Stimulated activated naive CD4-positive, alpha-beta T cell (primary cell): Measurements from ENCODE around the gene MYO16.
"Not testable (repeated sequence)": the region's sequence is repeated elsewhere in the genome, so short reads cannot be mapped to it uniquely, and the experiment has no call there.

Source experiments
- DNase-seq, 6 experiments: peaks; one replicate each; lab custom pipeline; 2025; lab: John Stamatoyannopoulos, UW

Gene MYO16

DNA sequence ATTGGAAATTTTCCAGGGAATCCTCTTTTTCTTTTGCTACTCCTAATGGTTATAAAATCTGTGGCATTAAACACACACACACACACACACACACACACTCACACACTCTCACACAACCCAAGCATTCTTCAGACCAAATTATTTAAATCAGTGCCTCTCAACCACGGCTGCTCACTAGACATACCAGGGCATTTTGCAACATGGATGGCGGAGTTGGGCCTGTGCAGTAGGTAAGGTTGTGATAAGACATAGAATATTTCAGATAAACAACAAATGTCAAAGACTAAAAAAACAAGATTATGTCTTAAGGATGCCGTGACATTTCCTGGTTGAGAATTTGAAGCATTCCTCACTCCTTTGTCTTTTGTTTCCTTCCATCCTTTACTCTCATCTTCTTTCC lies 443.1 kb downstream of the MYO16 start:
- no peak for DNase-seq

DNA sequence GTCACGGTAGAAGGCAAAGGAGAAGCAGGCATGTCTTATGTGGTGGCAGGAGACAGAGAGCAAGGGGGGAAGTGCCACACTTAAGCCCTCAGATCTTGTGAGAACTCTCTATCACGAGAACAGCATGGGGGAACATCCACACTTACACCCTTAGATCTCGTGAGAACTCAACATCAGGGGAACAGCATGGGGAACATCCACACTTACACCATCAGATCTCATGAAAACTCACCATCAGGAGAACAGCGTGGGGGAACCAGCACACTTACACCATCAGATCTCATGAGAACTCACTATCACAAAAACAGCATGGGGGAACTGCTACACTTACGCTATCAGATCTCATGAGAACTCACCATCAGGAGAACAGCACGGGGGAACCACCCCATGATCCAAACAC lies 445.0 kb downstream of the MYO16 start:
- DNase-seq: no peak

DNA sequence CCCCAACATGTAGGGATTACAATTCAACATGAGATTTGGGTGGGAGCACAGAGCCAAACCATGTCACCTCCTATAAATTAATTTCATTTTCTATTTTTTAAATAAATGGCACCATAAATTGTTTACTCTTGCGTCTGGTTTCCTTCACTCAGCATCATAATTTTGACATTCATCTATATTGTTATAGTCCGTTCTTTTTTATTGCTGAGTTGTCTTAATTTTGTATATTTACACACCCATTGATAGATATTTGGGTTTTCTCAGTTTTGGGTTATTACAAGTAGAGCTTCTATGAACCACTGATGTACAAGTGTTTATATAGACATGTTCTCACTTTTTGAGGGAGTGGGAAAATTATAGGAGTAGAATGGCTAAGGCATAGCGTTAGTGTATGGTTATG lies 445.4 kb downstream of the MYO16 start:
- DNase-seq: no peak

DNA sequence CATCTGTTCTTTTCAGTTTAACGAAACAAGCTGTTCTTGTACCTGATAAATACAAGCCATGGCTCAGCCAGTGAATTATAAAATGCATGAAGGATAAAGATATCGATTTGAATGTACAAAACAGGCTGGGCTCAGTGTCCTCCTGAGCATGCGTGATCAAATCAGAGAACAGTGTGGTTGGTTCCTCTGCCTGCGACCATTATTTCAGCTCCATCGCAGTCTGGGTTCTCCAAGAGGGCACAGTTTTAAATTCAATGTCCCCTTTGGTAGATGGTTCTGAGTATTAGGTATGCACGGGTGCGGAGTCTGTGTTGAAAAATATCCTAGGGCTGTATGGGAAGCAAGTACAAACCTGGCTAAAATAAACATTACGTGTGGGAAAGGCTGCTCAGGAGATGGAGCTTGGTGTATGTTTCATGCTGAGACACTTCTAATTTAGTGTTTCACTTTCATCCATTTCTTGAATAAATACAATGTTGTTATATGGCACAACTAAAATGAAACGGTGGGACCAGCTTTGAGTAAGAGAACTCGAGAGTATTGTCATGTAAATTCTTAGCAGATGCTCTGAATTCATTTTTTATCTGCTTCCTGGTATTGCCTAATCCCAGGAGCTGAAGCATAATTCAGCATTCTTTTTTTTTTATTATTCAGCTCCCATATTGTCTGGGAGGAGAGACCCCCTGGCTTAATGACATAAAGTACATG lies 458.7 kb downstream of the MYO16 start:
- no peak for DNase-seq

DNA sequence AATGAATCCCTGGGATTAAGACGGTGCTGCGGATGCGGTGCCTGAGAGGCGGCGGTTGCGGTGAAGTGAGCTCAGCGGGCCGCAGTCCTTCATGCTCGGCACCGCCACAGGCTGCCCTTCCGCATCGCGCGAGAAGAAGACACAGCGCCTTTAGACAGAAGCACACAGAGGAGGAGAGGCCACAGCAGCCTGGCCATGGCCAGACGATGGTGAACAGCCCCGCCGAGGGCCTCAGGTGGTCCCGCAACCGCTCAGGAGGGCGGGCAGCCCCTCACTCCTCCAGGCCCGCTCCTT lies 459.2 kb downstream of the MYO16 start:
- no peak for DNase-seq

DNA sequence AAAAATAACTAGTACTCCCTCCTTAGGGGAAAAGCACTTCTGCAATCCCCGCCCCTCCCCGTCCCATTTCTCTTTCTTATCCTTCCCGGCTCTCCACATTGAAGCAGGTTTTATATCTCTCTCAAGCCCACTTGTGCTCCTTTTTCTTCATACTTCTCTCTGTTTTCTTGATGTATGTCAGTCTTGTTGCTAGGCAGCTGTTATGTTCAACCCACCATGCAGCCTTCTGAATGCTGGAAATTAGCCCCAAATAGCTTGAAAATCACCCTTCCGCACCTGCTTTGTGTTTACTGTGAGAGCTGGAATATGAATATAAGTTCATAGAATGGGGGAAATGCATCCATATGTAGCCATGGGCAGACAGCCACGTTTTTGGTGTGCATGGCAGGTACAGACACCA lies 461.4 kb downstream of the MYO16 start:
- no peak for DNase-seq

DNA sequence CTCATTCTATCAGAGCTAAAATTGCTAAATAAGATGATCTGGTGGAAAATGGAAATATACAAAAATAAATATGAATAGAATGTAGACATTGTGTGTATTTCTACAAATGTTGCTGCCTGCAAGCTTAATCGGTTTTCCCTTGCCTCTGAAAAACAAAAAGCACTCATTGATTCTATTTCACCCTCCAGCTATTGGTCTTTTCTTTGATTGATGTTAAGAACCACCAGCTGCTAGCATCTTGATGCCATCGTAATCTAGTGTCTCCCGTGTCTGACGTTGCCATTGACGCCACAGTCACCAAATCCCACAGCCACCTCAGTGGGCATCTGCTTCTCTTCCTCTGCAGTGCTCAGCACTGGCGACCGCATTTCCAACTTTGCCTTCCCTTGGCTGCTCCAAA lies 461.8 kb downstream of the MYO16 start:
- no peak for DNase-seq

DNA sequence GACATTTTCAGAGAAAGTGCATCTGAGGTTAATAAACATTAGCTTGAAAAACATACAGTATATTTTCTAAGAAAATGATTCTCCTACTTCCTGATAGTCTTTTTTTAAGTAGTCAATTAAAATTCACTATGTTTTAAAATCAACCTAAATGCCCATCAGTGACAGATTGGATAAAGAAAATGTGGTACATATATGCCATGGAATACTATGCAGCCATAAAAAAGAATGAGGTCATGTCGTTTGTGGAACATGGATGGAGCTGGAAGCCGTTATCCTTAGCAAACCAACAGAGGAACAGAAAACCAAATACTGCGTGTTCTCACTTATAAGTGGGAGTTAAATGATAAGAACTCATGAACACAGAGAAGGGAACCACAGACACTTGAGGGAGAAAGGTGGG lies 462.8 kb downstream of the MYO16 start:
- not testable (repeated sequence) for DNase-seq

DNA sequence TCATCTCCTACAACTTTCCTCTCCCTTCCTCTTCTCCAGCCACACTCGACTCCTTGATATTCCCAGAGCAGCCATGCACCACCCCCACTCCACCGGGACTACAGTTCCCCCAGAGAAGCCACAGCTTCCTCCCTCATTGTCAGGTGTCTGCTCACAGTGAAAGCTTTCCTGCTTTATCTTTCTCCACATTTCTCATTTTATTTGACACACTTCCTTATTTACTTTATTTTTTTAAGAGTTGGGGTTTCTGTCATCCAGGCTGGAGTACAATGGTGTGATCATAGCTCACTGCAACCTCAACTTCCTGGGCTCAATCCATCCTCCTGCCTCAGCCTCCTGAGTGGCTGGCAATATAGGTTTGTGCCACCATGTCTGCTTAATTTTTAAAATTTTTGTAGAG lies 464.6 kb downstream of the MYO16 start:
- DNase-seq: no peak

DNA sequence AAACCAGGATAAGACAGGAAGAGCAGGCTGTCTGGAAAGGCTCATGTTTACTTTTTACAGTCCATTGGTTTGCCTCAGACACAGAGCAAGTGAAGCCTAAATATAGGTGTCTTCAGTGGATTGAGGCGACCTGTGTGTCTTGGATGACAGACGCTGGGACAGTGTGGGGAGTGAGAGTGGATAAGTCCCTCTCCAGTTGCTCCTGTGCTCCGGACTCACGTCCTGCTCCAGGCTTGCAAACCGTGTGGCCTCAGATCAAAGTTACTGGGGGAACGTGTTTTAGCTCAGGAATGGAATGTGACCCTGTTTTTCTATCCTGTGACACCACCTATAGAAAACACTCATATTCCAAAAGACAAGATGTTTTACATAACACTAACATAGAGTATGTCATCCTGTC lies 465.7 kb downstream of the MYO16 start:
- no peak for DNase-seq

DNA sequence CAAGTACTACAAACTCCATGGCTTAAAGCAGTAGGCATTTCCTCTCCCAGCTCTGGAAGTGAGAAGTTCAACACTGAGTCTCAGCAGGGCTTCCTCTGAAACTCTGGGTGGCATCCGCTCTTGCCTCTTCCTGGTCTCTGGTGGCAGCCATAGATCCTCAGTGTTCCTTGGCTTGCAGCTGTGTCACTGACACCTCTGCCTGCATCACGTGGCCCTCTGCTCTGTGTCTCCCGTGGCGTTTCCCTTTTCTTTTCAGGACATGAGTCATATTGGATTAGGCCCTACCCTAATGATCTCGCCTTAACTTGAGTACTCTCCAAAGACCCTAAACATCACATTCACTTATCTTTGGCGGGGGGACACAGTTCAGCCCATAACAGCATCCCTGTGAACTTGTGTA lies 466.7 kb downstream of the MYO16 start:
- no peak for DNase-seq

DNA sequence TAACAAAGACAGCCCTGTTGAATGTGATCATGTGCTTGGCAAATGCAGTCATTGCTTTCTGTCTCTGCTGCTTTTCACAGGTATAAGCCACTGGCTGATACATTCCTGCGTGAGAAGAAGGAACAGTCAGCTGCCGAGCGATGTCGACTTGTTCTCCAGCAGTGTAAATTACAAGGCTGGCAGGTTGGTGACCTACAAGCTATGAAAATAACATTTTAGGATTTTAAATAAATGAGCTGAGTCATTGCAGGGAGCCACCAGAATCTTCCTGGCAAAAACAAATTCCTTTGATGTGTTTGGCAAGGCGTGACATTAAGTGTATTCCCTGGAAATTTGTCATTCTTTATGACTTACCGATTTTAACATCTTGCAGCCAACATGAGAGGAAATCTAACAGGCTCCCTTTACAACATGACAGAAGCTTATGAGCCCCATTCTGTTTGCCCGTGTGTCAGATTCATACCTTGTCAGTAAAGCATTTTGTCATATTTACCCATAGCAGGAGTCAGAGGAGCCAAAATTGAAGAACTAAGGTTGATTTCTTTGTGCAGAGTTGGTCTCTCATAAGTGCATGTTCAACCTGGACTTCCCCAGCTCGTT lies 471.4 kb downstream of the MYO16 start:
- DNase-seq: no peak

DNA sequence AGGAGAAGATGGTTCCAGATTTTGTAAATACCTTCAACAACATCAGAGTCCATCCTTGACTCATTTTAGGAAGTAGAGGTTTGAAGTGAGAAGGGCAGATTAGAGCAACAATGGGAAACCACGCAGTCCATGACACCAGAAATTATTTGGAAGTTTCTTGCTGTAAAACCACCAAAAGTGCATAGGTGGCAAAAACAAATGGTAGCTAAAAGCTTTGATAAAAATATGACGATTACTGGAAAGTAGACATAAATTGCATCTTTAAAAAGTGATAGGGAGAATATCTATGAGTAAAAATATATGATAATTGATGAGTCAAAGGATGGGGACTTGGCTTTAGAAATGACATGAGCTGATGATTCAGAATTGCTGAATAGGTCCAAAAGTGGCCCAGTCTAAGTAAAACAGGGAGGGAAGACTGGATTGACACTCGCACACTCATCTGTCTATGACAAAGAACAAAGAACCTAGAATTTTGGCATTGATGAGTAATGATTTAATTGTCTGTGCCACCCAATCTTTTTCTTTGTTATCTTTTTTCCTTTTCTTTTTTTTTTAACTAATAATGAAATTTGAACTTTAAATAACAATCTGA lies 472.2 kb downstream of the MYO16 start:
- no peak for DNase-seq

DNA sequence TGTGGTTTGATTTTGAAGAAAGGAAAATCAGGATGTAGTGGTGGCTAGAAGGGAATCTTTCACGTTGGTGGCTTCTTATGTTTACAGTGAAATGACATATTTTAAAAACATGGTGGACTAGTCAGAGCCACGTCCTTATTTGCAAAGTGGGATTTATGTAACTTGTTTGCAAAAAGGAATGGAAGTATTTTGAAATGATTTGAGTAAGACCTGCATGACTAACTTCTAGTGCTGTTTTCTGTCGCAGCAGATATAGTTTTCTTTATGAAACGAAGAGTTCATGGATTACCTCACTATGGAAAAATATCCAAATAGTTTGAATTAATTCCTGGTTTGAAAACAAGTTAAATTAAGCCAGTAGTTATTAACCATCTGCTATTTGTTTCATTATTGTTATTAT lies 476.5 kb downstream of the MYO16 start:
- DNase-seq: no peak

DNA sequence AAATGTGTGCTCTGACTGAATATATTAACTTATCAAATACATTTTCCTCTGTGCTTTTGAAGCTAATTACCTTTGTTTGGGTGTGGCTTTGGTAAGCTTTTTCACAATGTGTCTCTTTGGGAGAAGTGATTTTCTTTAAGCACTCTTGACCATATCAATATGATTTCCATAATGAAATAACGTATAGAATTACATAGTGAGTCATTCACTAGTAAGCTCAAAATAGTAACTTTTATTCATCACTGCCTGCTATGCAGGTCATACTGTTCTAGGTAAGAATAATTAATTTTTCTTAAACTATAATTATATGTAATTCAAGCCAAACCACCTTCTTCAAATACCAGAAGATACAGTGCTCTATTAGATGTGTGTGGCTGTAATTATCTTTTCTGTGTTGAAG lies 480.7 kb downstream of the MYO16 start:
- DNase-seq: no peak

DNA sequence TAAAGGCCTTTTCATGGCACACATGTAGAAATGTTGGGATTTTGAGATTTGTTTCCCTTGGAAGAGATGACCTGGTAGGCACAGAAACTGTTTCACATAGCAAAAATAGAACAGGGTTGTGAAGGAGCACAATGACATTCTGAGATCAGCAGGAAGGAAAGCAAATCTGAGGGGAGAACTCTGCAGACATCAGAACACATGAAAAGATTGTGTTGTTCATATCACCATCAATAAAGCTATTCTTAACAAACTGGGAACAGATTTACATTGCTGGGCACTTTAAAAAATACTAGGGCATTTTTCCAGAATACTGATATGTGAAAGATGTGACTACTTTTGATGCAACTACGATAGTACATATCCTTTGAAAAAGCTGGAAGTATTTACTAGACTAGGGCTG lies 481.7 kb downstream of the MYO16 start:
- no peak for DNase-seq

DNA sequence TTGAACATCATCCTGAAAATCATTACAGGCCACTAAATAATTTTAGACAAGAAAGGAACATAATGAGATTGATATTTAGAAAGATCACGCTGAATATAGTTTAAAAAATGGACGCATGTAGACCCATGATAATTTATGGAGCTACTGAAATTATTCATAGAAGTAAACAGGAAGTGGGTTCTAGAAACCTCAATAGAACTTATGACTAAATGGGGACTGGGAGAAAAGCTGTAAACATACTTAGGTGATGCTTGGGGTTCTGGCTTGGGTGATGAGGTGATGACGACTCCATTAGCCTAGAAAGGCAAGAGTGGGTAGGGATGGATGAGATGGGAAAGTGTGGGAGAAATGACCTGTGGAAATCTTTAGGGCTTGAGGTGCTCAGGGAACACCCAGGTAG lies 484.0 kb downstream of the MYO16 start:
- no peak for DNase-seq

DNA sequence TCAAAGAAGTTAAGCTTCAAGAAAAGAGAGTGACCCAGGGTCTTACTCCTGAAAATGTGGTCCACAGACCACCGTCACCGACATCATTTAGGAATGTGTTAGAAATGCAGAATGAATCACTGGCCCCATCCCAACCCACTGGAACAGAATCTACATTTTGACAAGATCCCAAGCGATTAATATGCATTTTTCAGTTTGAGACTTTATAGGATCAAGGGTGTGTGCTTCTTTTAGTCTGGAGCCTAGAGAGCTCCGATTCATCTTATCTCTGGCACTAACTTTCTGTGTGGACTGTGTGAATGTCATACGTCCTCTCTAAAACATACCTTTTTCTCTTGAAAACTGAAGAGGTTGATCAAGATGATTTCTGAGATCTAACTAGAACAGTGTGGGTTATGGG lies 484.8 kb downstream of the MYO16 start:
- no peak for DNase-seq

DNA sequence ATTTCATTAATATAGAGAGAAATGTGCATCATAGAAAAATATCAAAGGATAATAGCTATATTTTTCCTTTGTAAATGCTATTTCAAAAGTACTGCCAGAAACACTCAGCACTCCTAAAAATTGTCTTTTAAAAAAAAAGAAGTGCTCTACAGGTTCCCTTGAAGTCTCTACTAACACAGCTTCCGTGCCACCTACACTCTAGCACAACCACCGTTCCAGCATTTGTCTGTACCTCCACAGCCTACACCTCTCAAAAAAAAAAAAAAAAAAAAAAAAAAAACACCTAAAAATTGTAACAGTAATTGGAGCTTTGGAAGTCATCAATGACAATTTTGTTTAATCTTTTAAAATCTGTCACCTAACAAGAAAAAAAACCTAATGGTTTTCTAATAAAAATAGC lies 485.6 kb downstream of the MYO16 start:
- DNase-seq: no peak

DNA sequence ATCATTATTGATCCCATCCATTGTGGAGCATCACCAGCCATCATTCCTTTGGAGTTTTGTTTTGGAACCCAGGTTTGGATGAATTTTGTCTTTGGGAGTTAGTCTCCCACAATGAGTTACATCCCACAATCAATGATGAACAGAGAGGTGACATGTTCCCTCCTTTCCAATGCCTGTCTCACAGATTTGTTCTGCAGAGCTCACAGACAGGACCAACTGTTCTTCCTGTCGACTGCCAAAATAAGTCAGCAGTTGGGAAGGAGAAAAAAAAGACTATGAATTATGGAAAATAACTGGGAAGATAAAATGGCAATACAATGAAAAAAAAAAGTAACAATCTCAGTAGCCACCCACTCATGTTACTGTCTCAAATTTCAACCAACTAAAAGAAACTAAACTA lies 489.1 kb downstream of the MYO16 start:
- DNase-seq: no peak

DNA sequence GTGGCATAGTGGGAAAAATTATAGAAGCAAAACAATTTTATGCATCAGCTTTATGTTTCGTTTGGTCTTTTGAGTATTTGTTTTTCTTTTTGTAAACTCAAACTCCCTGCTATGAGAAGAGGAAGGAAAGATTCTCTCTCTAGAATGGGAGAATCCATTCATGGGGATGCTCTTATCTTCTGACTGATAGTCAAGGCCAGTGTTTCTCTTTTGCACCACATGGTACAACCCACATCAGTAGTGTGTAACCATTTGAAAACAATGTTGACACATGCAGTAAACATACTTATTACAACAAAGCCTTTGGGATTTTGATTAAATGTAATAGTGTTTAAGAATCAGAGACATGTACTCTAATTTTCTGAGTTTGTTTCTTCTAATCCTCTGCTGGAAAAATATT lies 490.5 kb downstream of the MYO16 start:
- no peak for DNase-seq

DNA sequence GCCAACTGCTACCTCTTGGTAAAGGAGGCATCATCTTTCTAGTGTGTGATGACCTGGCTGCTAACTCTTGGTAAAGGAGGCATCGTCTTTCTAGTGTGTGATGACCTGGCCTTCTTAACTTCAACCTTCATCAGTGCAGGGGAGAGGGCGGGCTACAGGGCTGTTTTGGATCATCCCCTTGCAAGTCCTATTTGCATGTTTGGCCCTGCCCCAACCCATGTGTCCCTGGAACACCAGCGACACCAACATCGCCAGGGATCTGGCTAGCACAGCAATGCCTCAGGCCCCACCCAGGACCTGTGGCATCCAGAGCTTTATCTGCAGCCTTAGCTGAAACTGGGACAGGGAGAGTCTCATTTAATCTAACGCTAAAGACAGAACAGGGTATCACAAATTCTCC lies 492.4 kb downstream of the MYO16 start:
- DNase-seq: no peak

DNA sequence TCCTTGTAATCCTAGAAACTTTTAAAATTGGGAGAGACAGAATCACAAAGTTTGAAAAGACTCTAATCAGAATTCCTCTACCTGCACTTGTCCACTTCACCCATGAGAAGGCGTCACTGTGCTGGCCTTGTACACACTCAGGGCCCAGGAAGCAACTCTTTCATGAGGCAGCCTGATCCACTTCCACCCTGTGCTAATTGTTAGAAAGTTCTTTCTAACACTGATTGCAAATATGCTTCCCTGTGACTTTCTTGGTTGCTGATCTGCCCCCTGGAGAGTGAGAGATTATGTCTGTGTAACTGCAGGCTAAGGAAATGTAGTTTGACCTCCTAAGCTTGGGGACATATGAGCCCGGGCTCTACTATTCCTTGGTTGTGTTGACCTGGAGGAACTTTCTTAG lies 494.6 kb downstream of the MYO16 start:
- no peak for DNase-seq

DNA sequence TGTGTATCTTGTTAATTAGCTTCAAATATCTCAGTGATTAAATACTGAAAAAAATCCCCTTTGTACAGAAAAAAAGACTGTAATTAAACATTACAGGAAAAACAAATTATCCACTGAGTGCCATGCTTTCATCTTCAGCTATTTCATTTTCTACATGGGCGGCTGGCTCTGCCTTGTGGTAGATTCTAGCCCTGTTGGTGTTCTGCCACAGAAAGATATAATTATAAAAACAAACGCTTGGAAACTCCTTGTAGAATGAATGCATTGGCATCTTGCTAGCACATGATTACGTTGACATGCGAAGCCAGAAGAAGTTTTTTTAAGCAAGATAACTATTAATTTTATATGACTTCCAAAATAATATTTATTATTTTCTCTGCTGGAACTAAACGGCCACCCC lies 496.8 kb downstream of the MYO16 start:
- DNase-seq: no peak
